ENCODE results near the gene STK11IP.

The STK11IP gene

GRCh38 chr2:219591091-219591490 is 6.6 kb upstream of the STK11IP start:
- no peak for DNase-seq

GRCh38 chr2:219592736-219593135 is 4.9 kb upstream of the STK11IP start:
- no peak for DNase-seq

- no peak for DNase-seq
Observed at GRCh38 chr2:219593154-219593553, 4.5 kb upstream of the STK11IP start.

- peak; percentile 42 for DNase-seq
Observed at GRCh38 chr2:219595256-219595655, 2.4 kb upstream of the STK11IP start.

DNA sequence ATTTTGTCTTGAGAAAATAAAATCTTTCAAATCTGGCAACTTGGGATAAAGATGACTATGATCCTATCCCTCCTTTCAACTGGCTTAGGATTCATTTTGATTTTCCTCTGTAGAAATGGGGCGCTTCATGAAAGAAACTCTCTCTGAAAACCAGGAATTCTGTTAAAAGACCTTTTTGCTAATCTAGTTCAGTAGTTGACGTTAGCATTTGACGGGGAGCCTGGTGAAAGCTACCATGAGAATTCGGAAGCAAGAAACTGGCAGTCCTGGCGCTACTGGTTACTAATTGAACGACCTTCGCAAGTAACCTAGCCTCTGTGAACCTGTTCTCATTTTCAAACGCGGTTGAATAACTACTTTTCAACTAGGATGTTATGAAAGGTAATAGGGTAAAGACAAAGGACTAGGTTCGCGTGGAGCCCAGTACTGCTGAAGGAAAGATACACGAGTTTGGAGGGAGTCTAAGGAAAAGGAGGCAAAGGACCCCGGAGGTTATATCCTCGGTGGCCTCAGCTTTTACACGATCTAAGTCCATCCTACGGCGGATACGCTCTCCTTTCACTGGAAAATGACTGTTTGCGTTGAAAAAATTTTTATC is 604 bp upstream of the STK11IP start:
- DNase-seq = no peak

DNA sequence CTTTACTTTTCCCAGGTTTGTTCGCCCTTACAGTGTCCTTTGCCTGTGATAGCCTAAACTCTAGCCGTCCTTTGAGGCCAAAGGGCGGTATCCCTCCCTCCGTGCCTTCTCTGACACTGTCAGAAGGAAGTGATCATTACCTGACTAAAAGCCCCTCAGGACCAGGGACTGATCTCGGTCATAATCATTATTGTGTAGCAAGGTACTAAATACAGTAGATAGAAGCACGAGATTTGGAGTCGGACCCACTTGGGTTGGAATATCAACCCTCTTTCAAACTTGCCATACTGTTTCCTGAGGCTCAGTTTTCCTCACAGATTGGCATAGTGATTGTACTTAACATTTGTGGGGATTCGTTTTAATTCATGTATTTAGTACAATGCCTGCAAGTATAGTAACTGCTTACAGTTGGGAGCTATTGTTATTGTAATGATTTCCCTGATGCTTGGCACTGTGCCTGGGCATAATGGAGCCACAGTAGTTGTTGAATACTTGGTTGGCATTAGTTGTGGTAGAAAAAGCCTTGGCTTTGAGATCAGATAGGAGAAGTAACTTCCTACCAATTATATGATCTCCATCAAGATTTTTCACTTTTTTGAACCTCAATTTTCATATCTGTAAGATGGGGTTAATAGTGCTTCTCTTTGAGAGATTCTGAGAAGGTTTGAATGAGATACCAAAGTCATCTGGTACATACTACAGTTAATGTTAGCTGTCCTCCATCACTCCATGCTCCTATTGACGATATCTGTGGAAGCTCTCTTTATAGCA is 836 bp downstream of the STK11IP start:
- no peak for DNase-seq

GRCh38 chr2:219603771-219604170 is 6.1 kb downstream of the STK11IP start:
- no peak for DNase-seq

DNA sequence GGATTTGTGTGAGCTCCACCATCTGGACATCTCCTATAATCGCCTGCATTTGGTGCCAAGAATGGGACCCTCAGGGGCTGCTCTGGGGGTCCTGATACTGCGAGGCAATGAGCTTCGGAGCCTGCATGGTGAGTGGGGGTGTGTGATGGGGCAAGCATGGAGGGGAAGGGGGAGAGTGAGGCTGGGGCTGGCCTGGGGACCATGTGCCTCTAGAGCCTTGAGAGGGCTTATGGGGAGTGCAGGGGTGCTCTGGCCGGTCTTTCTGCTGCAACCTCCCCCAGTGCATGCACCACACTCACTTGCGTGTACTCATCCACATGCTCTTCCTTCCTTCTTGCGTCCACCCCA is 7.9 kb downstream of the STK11IP start:
- DNase-seq = no peak

DNA sequence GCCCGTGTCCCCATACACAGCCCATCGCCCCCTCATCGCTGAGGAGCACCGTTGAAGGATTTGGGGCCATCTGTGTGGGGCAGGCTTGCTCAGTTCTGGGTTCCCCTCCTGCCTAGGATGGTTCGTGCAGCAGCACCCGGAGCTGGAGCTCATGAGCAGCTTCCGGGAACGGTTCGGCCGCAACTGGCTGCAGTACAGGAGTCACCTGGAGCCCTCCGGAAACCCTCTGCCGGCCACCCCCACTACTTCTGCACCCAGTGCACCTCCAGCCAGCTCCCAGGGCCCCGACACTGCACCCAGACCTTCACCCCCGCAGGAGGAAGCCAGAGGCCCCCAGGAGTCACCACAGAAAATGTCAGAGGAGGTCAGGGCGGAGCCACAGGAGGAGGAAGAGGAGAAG is 10.3 kb downstream of the STK11IP start:
- DNase-seq = no peak

GRCh38 chr2:219608399-219608964 is 10.8 kb downstream of the STK11IP start:
- no peak for DNase-seq

DNA sequence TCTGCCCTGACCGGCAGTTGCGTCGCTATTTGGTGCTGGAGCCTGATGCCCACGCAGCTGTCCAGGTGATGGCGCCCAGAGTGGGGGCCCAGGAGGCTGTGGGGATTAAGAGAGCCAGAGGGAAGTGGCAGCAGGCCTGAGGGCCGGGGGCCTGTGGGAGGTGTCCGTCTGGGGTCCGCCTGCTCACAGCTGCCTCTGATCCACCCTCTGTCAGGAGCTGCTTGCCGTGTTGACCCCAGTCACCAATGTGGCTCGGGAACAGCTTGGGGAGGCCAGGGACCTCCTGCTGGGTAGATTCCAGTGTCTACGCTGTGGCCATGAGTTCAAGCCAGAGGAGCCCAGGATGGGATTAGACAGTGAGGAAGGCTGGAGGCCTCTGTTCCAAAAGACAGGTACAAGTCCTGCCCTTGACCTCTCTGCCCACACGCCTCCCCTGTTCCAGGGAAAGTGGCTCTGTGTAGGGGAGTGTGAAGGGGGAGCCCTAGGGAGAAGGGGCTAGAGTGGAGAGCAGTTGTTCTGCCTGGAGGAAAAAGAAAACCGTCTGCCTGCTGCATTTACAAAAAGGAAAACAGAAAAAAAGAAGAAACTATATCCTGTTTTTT is 11.6 kb downstream of the STK11IP start:
- no peak for DNase-seq

DNA sequence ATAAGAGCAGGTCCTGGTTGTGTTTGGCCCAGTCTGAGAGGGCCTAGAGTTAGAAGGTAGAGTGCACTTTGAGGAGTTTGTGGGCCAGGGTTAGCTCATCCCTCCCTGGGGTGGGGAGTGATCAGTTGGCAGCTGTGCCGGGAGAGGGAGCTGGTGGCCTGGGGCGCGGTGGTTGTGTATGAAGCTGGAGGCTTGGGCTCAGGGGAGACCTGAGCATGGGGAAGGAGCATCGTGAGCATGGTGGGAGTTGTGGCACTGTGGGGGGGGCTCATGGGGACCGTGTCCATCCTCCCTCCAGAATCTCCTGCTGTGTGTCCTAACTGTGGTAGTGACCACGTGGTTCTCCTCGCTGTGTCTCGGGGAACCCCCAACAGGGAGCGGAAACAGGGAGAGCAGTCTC is 13.6 kb downstream of the STK11IP start:
- no peak for DNase-seq

GRCh38 chr2:219611866-219612576 is 14.4 kb downstream of the STK11IP start:
- no peak for DNase-seq

GRCh38 chr2:219612577-219613286 is 15.1 kb downstream of the STK11IP start:
- no peak for DNase-seq

DNA sequence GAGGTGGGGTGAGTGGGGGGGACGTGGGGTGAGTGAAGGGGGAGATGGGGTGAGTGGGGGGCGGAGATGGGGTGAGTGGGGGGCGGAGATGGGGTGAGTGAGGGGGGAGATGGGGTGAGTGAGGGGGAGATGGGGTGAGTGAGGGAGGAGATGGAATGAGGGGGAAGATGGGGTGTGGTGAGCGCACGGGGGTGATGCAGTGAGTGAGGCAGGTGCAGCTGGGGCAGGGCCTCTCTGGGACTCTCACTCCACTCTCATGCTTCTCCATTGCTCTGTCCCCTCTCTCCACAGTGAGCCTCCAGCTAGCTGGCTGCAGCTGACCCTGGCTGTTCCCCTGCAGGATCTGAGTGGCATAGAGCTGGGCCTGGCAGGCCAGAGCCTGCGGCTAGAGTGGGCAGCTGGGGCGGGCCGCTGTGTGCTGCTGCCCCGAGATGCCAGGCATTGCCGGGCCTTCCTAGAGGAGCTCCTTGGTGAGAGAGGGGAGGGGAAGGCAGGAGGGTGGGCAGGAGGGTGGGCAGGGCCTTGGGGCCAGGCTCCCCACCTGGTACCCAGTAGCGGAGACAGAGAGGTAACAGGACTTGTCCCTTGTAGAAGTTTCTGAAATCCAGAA is 15.9 kb downstream of the STK11IP start:
- DNase-seq = no peak

DNA sequence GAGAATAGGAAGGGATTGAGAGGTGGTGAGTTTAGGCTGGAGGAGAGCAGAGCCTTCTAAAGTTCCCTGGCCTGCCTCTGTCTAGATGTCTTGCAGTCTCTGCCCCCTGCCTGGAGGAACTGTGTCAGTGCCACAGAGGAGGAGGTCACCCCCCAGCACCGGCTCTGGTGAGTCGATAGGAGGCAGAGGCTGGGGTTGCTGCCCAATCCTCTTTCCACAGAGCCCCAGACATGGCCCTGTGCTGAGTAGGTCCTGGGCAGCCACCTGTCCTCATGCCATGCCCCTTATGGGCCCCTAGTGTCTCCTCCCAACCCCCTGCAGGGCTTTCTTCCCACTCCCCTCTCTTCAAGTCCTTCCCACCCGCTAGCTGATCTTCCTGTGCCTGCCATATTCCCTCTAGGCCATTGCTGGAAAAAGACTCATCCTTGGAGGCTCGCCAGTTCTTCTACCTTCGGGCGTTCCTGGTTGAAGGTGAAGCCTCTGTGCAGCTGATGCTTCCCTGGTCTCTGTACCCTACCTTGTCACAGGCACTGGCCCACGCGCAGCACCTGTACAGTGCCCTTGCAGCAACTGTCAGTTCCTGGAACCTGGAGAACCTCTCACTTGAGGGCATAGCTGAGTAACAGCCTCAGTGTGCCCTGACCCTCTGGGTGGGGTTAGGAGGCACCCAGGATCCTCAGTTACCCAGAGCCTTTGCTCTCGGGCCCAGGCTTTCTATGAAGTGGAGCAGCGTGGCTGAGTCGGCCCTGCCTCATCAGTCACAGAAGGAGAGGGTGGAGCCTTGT is 16.6 kb downstream of the STK11IP start:
- DNase-seq = no peak

- no peak for DNase-seq
Observed at GRCh38 chr2:219615036-219615435, 17.4 kb downstream of the STK11IP start.

DNA sequence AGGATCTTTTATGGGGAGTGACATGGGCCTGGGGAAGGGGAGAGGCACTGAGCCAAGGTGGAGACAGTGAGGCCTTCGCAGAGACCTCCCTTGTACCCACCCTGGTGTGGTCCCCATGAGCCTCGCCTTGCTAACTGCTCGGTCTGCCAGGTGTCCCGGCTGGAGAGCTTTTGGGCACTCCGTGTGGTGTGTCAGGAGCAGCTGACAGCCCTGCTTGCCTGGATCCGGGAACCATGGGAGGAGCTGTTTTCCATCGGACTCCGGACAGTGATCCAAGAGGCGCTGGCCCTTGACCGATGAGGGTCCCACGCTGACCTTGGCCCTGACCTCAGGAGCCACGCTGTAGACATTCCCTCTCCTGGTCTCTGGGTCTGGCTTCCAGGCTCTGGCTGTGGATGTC is 18.2 kb downstream of the STK11IP start:
- no peak for DNase-seq

DNA sequence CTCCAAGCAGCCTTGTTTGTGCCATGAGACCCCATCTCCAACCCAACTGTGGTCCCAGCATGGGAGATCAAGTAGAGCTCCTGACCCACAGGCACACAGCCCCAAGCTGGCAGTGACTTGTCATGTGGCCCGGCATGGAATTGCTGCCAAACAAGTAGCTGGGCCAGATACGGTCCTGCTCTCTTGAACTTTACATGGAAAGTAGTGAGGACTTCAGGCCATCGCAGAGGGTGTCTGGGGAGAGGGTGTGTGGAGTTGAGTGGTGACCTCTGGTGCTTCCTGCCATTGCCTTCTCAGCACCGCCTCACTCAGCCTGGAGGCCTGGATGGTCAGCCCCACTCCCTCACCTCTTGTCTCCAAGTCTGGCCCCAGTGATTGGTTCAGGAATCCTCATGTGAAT is 18.9 kb downstream of the STK11IP start:
- DNase-seq = no peak

DNA sequence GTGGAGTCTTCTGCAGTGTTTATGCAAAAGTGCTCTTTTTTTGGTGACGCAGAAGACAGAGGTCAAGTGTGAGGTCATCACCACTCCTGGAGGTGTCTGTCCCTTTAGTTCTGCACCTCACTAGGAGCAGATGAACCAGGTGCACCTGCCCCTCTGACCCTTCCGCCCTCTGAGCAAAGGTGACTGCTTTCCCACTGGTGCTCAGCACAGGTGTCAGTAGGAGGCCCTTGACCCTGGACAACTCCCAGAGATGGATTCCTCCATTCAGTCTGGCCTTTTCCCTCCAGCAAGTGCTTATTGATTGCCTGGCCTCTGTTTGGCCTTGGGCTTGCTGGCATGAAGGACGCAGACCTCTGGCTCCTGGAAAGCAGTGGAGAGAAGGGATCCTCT is 21.1 kb downstream of the STK11IP start:
- no peak for DNase-seq

DNA sequence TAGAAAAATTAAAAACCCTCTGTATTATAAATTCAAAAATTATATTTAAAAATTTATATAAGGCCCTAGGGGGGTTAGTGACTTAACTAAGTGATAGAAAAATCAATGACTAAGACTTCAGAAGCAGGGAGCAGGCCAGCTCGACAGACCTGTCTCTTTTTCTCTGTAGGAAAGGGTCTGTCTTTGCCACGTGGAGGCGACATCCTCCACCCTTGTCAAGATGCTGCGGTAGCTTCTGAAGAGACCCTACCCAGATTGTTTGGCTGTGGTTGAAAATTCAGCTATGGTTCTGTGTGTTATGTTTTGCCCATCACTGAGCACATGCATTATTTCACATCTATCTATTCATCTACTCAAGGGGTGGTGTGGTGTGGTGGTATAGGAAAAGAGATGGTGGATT is 21.6 kb downstream of the STK11IP start:
- DNase-seq = no peak

DNA sequence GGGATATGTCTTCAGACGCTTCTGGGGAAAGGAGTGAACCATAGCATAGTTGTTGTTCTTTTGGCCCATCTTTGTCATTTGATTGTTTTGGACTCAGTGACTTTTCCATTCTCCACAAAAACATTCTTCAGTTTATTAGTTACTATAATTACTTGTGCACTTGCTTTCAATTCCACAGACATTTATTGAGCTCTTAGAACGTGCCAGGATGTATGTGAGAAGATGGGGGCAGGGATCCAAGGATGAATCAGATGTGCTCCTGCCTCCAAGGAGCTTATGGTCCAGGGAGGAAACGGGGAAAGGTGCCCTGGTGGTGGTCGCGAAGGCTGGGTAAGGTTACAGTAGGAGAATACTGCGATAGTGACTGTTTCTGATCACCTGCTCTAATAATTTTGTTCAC is 22.9 kb downstream of the STK11IP start:
- no peak for DNase-seq
